ENCODE measurements around the gene CDC37L1. TPM values are rescaled to one million over a fixed set of nuclear protein-coding genes. Genes with fewer than 3 reads are reported as not detected.

Gene CDC37L1
- total and polyA plus RNA-seq, 2 experiments from 2014 or later, result 26.2 to 26.4 TPM

DNA sequence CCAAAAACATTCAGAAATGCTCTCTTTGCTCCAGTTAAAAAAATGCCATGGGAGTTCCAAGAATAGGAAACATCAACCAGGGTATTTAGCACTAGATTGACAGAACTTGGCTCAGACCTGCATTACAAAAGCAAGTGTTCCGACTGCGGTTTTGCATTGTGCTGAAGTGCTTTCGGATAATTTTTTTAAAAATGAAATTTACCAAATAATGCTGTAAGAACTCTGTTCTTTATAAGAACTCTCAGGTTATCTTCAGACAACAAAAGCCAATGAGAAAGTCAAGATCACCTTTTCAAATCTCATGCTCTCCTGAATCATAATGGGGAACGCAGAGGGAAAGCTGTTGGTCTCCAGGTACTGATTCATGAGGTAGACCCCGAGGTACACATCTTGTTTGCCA lies 17.8 kb upstream of the CDC37L1 start:
- no peaks in the 10 kb centered on the region for H3K36me3 ChIP-seq (ENCODE audit: low read depth)
- no peaks in the 10 kb centered on the region for H3K9me2 ChIP-seq (ENCODE audit: insufficient read depth)
- H3K4me2 ChIP-seq (ENCODE audit: unreplicated experiment), result peak overlapping the region; percentile 91
- H3K4me3 ChIP-seq, result peak overlapping the region; percentile 87
- DNase-seq, result peak; percentile 32
- 1 to 2% methylated on average over 5 of the region's 5 CpGs for WGBS, 2 experiments (ENCODE audit: low coverage in 1 of 2, low lambda C conversion rate in 2 of 2, missing lambda C conversion rate in 2 of 2)
- peak overlapping the region; percentile 89 for H2AFZ ChIP-seq
- in situ Hi-C loops (cut with MboI), result no loop called here
- H3K79me2 ChIP-seq (ENCODE audit: insufficient read depth), result no peaks in the 10 kb centered on the region
- no peaks in the 10 kb centered on the region for H4K20me1 ChIP-seq (ENCODE audit: insufficient read depth)
- peaks cover 39% of the 10 kb centered on the region for H3K4me1 ChIP-seq (ENCODE audit: insufficient read depth)
- 0 out of 2 replicates have a peak overlapping the region, but pooled peaks have one; percentile 10 for H3K27ac ChIP-seq
- no peak for TF ChIP-seq EZH2 (IDR thresholded peaks at IDR 0.05; ENCODE audit: insufficient read depth, poor library complexity, severe bottlenecking)
- no peak for TF ChIP-seq EZH2phosphoT487 (IDR thresholded peaks at IDR 0.05; ENCODE audit: insufficient read depth, low read depth)
- peaks cover 38% of the 10 kb centered on the region for H3F3A ChIP-seq (ENCODE audit: insufficient read depth)
- H3K9me3 ChIP-seq (ENCODE audit: low read depth), result no peaks in the 10 kb centered on the region
- H3K9ac ChIP-seq, result peak overlapping the region; percentile 83
- no peaks in the 10 kb centered on the region for H3K27me3 ChIP-seq (replicated peaks; ENCODE audit: insufficient read depth)

DNA sequence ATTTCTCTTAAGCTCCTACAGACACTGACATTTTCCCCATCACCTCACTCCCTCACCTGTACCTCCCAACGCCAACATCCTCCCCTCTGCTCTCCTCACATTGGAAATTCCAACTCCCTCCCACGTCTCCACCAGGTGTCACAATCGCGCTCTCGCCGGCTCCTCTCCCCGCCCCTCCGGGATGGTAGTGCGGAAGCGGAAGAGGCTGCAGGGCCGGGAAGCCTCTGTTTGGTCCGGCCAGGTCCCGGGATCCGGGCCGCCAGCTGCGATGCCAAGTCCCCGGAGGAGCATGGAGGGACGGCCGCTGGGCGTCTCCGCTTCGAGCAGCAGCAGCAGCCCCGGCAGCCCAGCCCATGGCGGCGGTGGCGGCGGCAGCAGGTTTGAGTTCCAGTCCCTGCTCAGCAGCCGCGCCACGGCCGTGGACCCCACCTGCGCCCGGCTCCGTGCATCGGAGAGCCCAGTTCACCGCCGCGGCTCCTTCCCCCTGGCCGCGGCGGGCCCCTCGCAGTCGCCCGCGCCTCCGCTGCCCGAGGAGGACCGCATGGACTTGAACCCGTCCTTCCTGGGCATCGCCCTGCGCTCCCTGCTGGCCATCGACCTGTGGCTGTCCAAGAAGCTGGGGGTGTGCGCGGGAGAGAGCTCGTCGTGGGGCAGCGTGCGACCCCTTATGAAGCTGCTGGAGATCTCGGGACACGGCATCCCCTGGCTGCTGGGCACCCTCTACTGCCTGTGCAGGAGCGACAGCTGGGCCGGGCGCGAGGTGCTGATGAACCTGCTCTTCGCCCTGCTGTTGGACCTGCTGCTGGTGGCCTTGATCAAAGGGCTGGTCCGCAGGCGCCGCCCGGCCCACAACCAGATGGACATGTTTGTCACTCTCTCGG lies 17.0 kb upstream of the CDC37L1 start, which contains the start of gene PLPP6:
PLPP6 (plus strand) TSS at position 187 of the 881 bp plus-strand sequence; CDS start at position 269, 82 bp downstream.
- peak within 1 kb of the TSS; percentile 91 for H3K4me2 ChIP-seq (ENCODE audit: unreplicated experiment)
- DNase-seq, result peak; percentile 94
- H3K9me3 ChIP-seq (ENCODE audit: low read depth), result no peaks in the 10 kb centered on the region
- no peaks in the 10 kb centered on the region for H4K20me1 ChIP-seq (ENCODE audit: insufficient read depth)
- peak within 1 kb of the TSS; percentile 83 for H3K9ac ChIP-seq
- H3K27ac ChIP-seq, result peak within 1 kb of the TSS; percentile 20; the same call in 1 of the 2 replicates
- in situ Hi-C loops (cut with MboI), result no loop called here
- no peaks in the 10 kb centered on the region for H3K27me3 ChIP-seq (replicated peaks; ENCODE audit: insufficient read depth)
- peaks cover 38% of the 10 kb centered on the region for H3F3A ChIP-seq (ENCODE audit: insufficient read depth)
- H3K4me1 ChIP-seq (ENCODE audit: insufficient read depth), result peaks cover 39% of the 10 kb centered on the region
- H3K9me2 ChIP-seq (ENCODE audit: insufficient read depth), result no peaks in the 10 kb centered on the region
- TF ChIP-seq EZH2phosphoT487 (IDR thresholded peaks at IDR 0.05; ENCODE audit: insufficient read depth, low read depth), result no peak
- no peak for TF ChIP-seq EZH2 (IDR thresholded peaks at IDR 0.05; ENCODE audit: insufficient read depth, poor library complexity, severe bottlenecking)
- peak within 1 kb of the TSS; percentile 89 for H2AFZ ChIP-seq
- peak within 1 kb of the TSS; percentile 87 for H3K4me3 ChIP-seq
- WGBS, 2 experiments (ENCODE audit: low coverage in 1 of 2, low lambda C conversion rate in 2 of 2, missing lambda C conversion rate in 2 of 2), result 4 to 5% methylated on average over 51 to 54 of the region's 70 CpGs
- no peaks in the 10 kb centered on the region for H3K79me2 ChIP-seq (ENCODE audit: insufficient read depth)
- no peaks in the 10 kb centered on the region for H3K36me3 ChIP-seq (ENCODE audit: low read depth)

DNA sequence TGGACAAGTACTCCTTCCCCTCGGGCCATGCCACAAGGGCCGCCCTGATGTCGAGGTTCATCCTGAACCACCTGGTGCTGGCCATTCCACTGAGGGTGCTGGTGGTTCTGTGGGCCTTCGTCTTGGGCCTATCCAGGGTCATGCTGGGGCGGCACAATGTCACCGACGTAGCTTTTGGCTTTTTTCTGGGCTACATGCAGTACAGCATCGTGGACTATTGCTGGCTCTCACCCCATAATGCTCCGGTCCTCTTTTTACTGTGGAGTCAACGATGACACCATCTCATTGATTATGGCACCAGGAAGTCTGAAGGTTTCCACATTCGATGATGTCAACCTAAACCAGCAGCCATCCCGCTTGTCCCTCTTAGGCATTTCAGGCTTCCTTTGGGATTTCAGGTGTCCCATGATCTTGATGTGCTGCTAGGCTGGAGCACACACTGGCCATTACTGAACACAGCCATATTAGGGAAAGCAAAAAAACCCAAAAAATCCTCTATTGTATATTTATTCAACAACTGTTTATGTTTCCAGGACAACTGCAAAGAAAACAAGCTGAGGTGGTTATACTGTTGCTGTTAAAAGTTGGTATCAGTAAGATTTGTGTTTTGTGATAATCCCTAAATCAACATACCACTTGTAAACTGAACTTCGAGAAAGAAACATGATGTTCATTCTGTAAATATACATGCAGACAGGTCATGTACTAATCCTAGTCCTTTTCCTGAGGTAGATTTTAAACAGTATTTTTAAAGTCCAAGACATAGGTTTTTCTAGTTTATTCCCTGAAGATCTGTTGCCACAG lies 16.2 kb upstream of the CDC37L1 start:
- no peaks in the 10 kb centered on the region for H3K79me2 ChIP-seq (ENCODE audit: insufficient read depth)
- H3K27ac ChIP-seq, result peak overlapping the region; percentile 7; the same call in 1 of the 2 replicates
- H3F3A ChIP-seq (ENCODE audit: insufficient read depth), result peaks cover 38% of the 10 kb centered on the region
- peak overlapping the region; percentile 91 for H3K4me2 ChIP-seq (ENCODE audit: unreplicated experiment)
- no peaks in the 10 kb centered on the region for H3K36me3 ChIP-seq (ENCODE audit: low read depth)
- DNase-seq, result peak; percentile 48
- H3K9ac ChIP-seq, result peak overlapping the region; percentile 83
- H3K27me3 ChIP-seq (replicated peaks; ENCODE audit: insufficient read depth), result no peaks in the 10 kb centered on the region
- no peak for TF ChIP-seq EZH2 (IDR thresholded peaks at IDR 0.05; ENCODE audit: insufficient read depth, poor library complexity, severe bottlenecking)
- TF ChIP-seq EZH2phosphoT487 (IDR thresholded peaks at IDR 0.05; ENCODE audit: insufficient read depth, low read depth), result no peak
- peaks cover 39% of the 10 kb centered on the region for H3K4me1 ChIP-seq (ENCODE audit: insufficient read depth)
- H4K20me1 ChIP-seq (ENCODE audit: insufficient read depth), result no peaks in the 10 kb centered on the region
- no peaks in the 10 kb centered on the region for H3K9me3 ChIP-seq (ENCODE audit: low read depth)
- H2AFZ ChIP-seq, result peak overlapping the region; percentile 89
- H3K9me2 ChIP-seq (ENCODE audit: insufficient read depth), result no peaks in the 10 kb centered on the region
- in situ Hi-C loops (cut with MboI), result no loop called here
- WGBS, 2 experiments (ENCODE audit: low coverage in 1 of 2, low lambda C conversion rate in 2 of 2, missing lambda C conversion rate in 2 of 2), result 44 to 46% methylated on average over 13 of the region's 13 CpGs
- H3K4me3 ChIP-seq, result peak overlapping the region; percentile 87

DNA sequence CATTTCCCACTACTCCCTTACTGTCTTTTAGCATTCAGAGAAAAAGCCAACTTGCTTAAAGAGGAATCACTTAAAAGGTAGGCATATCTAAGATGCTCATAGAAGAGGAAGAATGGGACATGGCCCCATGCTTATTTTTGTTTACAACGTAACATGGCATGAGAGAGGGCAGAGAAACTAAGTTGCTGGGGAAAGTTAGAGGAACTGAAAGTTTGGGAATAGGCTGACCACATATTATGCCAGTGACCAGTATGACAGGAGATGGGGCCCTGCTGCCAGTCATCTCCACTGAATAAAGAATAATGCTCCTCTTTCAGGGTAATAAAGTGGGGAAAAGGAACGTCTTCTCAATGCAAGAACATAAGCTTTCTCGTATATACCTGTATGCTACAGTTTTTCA lies 15.4 kb upstream of the CDC37L1 start:
- in situ Hi-C loops (cut with MboI), result no loop called here
- H3K4me1 ChIP-seq (ENCODE audit: insufficient read depth), result peaks cover 39% of the 10 kb centered on the region
- no peak for DNase-seq
- 79 to 80% methylated on average over 3 of the region's 3 CpGs for WGBS, 2 experiments (ENCODE audit: low coverage in 1 of 2, low lambda C conversion rate in 2 of 2, missing lambda C conversion rate in 2 of 2)
- no peak overlapping the region for H3K9ac ChIP-seq
- no peaks in the 10 kb centered on the region for H3K36me3 ChIP-seq (ENCODE audit: low read depth)
- H3F3A ChIP-seq (ENCODE audit: insufficient read depth), result peaks cover 38% of the 10 kb centered on the region
- no peaks in the 10 kb centered on the region for H3K27me3 ChIP-seq (replicated peaks; ENCODE audit: insufficient read depth)
- no peak for TF ChIP-seq EZH2 (IDR thresholded peaks at IDR 0.05; ENCODE audit: insufficient read depth, poor library complexity, severe bottlenecking)
- TF ChIP-seq EZH2phosphoT487 (IDR thresholded peaks at IDR 0.05; ENCODE audit: insufficient read depth, low read depth), result no peak
- peak overlapping the region; percentile 91 for H3K4me2 ChIP-seq (ENCODE audit: unreplicated experiment)
- peak overlapping the region; percentile 87; the same call in 1 of the 2 replicates for H3K4me3 ChIP-seq
- no peaks in the 10 kb centered on the region for H4K20me1 ChIP-seq (ENCODE audit: insufficient read depth)
- no peaks in the 10 kb centered on the region for H3K79me2 ChIP-seq (ENCODE audit: insufficient read depth)
- H3K9me3 ChIP-seq (ENCODE audit: low read depth), result no peaks in the 10 kb centered on the region
- no peaks in the 10 kb centered on the region for H3K9me2 ChIP-seq (ENCODE audit: insufficient read depth)
- H2AFZ ChIP-seq, result no peak overlapping the region
- peak overlapping the region; percentile 7; the same call in 1 of the 2 replicates for H3K27ac ChIP-seq
